NCI-H146 (cell line): ENCODE results near the gene ORAI1.
"Not testable (repeated sequence)": the region's sequence is repeated elsewhere in the genome, so short reads cannot be mapped to it uniquely, and the experiment has no call there.

Source experiments
- DNase-seq: peaks from one replicate; lab custom pipeline; 2025; lab: John Stamatoyannopoulos, UW

ORAI1 gene

DNA sequence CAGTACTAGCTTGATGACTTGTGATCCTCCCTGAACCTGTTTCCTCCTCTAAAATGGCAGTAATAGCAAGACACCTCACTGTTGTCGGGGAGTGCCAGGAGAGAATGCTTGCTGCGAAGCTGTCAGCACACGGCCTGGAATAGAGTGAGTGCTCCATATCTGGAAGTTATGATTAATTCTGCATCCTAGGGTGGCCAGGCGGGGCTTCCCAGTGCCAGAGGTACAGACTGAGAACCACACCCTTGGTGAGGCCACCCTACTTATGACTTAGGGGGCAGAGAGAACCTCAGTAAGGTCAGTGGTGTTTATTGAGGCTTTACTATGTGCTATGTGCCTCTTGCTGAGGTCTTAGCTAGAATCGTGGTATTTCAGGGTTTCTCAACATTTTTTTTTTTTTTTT, 23.0 kb downstream of the ORAI1 start:
- DNase-seq: no peak

DNA sequence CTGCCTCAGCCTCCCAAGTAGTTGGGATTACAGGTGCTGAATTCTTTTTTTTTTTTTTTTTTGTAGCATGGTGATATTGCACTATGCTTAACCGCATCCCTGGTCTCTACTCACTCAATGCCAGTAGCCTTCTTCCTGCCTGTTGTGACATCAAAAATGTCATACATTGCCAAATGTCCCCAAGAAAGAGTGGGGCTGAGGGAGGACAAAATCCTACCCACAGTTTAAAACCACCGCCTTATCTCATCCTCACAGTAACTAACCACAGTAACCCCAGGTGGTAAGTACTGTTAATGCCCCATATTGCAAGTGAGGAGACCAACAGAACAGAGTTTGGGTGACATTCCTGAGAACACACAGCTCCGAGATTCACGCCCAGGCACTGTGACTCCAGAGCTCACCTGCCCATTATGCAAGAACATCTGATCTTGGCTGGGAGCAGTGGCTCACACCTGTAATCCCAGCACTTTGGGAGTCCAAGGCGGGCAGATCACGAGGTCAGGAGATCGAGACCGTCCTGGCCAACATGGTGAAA, 23.6 kb downstream of the ORAI1 start:
- DNase-seq: no peak

DNA sequence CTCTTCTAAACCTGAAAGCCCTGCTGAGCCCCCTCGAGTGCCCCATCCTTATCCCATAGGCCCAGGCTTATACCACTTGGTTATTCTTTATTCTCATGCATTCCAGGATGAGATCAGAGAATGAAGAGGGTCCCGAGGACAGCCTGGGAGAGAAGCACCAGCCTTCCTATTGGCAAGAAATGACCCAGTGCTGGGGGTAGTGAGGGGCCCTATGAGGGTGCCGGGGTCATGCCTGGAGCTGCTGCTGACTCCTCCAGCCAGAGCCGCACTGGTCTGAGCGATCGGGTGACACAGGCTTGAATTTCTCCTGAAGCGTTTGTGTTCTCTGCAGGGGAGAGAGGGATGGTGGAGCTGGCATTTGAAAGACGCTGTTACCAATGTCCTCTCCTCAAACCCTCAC, 25.0 kb downstream of the ORAI1 start:
- no peak for DNase-seq

DNA sequence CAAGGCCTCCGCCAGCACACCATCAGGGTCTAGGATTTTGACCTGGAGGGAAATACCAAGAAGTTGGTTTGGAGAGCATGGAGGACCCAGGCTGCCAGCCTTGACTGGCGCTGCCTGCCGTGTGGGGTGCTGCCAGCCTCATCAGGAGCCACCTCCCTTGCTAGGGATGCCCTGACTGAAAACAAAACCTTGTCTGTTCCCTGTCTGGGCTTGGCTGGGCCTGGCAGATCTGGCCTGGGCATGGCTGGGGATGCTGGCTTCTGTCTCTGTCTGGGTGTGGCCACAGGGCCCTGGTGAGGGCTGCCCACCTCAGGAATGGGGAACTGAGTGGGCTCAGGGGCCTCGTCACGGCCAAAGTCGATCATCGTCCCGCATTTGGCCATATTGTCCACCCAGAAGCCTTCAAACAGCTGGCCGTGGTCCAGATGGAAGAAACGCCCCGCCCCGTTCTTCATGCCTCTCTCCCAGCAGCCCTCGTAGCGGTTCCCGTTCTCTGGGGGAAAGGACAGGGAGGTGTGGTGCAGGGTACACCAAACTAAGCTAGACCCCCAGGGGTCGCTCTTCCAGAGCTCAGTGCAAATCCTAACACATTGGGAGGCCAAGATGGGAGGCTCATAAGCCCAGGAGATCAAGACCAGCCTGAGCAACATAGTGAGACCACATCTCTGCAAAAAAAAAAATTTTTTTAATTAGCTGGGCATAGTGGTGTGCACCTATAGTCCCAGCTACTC, 26.6 kb downstream of the ORAI1 start:
- DNase-seq: no peak

DNA sequence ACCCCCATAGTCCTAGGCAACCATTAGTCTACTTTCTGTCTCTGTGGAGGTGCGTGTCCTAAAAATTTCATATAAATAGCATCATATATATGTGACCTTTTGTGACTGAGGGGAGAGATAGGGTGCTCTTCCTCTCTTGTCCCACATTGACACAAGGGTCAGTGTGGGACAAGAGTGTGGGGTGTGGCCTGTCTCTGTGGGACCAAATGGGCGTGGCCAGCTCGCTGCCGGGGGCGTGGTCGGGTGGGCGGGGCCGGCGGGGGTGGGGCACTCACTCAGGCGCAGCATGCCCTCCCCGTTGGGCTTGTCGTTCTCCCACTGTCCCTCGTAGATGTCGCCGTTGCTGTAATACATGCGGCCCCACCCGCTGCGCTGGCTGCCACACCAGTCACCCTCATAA, 27.7 kb downstream of the ORAI1 start:
- no peak for DNase-seq

DNA sequence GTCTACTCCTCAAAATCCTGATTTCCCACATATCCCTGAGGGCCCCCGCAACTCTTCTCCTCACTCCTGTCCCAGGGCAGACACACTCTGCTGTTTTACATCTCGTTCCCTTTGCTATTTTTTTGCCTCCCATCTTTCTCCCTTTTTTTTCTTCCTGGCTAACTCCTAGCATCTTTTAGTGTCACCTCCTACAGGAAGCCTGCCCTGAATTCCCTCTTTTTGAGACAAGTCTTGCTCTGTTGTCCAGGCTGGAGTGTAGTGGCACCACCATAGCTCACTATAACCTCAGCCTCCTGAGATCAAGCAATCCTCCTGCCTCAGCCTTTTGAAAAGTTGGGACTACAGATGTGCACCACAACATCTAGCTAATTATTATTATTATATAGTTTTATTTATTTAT, 29.8 kb downstream of the ORAI1 start:
- no peak for DNase-seq

DNA sequence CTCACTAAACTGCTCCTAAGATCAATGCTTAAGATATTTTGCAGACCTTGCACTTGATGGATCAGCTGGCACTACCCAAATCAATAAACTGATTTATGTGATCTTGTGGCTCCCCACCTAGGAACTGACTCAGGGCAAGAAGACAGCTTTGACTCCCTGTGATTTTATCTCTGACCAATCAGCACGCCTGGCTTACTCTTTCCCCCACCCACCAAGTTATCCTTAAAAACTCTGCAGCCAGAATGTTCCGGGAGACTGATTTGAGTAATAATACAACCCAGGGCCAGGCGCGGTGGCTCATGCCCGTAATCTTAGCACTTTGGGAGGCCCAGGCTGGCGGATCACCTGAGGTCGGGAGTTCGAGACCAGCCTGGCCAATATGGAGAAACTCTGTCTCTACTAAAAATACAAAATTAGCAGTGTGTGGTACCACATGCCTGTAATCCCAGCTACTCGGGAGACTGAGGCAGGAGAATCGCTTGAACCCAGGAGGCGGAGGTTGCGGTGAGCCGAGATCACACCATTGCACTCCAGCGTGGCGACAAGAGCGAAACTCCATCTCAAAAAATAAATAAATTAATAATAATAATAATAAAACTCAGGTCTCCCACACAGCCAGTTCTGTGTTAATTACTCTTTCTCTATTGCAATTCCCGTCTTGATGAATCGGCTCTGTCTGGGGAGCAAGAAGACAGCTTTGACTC, 31.1 kb downstream of the ORAI1 start:
- no peak for DNase-seq

DNA sequence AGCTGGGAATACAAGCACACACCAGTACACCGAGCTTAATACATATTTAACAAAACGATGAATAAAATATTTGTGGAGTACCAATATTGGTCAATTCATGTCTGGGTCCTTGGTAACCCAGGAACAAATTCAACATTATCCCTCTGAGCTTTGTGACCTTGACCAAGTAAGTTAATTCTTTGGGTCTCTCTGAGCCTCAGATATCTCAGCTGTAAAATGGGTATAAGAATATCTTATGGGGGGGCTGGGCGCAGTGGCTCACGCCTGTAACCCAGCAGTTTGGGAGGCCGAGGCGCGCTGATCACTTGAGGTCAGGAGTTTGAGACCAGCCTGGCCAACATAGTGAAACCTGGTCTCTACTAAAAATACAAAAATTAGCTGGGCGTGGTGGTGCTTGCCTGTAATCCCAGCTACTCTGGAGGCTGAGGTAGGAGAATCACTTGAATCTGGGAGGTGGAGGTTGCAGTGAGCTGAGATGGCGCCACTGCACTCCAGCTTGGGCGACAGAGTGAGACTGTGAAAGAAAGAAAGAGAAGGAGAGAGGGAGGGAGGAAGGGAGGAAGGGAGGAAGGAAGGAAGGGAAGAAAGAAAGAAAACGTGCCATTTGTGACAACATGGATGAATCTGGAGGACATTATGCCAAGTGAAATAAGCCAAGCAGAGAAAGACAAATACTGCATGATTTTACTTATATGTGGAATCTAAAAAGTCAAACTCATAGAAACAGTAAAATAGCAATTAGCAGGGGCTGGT, 35.2 kb downstream of the ORAI1 start:
- not testable (repeated sequence) for DNase-seq

DNA sequence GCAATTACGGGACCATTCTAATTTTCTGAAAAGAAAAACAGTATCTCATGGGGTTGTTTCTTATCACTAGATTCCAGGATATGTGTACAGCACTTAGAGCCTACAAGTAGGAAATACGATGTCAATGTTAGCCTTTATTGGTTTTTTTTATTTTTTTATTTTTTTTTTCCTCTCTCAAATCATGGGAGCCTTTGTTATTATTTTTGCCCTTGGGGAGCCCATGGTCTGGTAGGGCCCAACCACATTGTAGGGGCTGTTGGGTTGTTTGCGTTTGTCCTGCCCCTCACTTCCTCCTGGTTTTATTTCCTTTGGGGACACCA, 37.2 kb downstream of the ORAI1 start:
- DNase-seq: no peak

DNA sequence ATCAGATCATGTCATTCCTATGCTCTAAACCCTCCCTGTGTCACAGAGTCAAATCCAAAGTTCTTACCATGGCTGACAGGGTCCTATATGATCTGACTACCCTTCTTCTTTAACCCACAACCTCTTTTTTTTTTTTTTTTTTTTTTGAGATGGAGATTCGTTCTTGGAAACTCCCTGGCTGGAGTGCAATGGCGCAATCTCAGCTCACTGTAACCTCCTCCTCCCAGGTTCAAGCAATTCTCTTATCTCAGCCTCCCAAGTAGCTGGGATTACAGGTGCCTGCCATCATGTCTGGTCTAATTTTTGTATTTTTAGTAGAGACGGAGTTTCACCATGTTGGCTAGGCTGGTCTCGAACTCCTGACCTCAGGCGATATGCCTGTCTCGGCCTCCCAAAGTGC, 40.5 kb downstream of the ORAI1 start:
- DNase-seq: not testable (repeated sequence)

DNA sequence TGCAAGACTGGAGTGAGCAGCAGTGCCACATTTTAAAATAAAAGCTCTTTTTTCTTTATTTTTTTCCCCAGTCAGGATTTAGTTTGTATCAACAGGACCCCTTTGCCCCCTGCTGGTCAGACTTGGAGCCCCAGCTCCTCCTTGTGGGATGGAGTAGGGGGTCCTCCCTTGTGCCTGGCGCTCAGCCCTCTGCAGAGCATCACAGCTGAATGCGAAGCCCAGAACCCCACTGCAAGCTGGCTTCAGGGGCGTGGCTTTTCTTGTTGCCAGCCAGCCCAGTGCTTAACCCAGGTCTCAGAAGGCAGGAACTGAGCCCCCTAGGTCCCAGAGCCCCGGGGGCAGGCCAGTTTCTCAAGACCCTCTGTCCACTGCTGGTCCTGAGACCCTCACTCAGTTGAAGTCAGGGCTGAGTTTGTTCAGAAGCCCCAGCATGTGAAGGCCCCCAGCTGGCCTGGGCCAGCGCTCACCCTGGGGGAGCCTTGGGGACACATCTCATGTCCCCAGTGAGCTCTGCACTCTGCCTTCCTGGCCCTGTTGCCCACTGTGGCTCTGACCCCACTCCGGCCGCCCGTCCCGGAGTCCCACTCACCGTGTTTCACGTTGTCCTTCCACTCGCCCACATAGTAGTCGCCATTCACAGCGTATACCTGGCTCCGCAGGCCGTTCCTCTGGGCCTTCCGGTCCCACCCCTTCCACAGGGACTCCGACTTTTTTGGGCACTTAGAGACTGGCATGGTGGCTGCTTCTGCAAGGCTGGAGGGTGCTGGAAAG, 42.6 kb downstream of the ORAI1 start:
- DNase-seq: peak; percentile 17

DNA sequence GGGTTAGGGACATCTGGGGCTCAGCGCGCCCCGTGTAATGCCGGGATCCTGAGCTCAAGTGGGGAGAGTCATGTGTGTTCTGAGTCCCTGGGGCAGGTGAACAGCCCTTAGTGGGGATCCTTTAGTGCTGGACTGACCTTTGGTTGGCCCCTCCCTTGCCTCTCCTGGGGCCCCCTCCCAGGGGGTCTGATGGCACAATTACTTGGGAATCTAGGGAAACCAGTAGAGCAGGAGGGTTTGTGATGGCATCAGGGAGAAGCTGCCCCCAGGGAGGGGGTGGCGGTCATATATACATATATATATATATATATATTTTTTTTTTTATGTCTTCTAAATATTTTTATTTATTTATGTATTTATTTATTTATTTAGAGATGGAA, 43.2 kb downstream of the ORAI1 start, which contains the start of gene MORN3:
Gene MORN3, minus strand, starts transcription at position 134 of the 380 bp plus-strand sequence. CDS start 171 bp downstream, outside the sequence.
- no peak for DNase-seq

DNA sequence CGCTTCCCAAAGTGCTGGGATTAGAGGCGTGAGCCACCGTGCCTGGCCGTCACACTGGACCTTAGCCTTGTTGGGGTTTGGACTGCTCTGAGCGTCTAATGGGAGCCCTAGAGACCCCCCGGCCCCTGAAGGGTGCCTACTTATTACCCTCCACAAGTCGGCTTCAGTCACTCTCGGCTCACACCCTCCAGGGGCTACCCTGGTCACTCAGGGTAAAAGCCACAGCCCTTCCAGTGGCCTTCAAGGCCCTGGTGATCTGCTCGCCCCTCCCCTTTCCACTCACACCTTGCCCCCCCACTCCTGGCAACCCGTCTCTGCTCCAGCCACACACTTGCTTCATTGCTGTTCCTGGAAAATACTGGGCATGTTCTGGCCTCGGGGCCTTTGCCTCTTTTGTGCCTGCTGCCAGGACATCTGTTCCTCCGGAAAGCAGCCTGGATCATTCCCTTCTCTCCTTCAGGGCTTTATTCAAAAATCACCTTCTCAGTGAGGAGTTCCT, 46.7 kb downstream of the ORAI1 start:
- peak; percentile 71 for DNase-seq

DNA sequence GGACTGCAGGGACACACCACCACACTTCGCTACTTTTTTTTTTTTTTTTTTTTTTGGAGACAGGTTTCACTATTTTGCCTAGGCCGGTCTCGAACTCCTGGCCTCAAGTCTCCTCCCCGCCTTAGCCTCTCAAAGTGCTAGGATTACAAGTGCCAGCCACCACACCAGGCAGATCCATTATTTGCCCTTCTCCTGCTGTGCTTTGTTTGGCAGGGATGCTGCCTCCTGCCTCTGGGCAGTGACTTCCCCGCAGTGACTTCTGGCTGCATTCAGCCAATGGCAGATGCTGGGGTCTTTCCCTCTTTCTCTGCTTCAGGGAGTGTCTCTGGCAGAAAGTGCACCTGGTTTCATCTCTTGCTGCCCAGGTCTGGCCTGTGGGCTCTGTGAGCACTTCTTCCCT, 49.9 kb downstream of the ORAI1 start:
- peak; percentile 64 for DNase-seq

DNA sequence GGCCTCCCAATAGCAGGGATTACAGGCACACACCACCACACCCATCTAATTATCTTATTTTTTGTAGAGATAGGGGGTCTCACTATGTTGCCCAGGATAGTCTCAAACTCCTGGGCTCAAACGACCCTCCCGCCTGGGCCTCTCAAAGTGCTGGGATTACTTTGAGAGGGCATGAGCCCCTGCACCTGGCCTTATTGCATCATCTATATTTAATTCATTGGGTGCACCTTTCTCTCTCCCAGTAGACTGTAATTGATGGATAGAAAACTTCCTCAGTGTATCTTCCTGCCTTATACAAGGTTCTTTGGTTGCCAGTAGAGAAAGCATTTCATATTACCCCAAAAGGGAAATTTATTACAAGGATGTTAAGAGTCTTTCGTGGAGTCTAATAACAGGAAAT, 52.0 kb downstream of the ORAI1 start:
- peak; percentile 44 for DNase-seq

DNA sequence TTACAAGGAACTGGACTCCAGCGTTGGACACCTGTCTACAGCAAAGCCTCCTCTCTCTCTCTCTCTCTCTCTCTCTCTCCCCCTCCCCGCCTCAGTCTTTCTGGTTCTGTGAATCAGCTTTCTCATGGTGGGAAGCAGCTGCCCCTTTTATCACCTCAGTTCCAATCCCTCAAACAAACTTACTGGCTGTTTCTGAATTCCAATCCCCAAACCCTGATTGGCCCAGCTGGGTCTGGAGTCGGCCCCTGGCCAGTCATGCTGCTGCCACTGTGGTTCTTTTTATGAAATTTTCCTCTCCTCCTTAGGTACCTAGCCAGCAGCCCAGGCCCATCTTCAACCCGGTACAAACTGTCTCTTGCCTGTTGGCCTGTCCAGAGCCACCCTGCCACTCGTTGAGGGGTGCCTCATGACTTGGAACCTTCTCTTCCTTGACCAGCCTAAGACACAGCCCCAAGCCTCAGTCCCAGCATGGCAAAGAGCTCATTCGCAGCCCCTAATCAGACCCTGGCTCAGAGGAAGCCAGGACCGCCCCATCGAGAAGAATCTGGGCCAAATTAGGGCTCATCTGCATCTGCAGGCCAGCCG, 52.5 kb downstream of the ORAI1 start:
- DNase-seq: peak; percentile 44

DNA sequence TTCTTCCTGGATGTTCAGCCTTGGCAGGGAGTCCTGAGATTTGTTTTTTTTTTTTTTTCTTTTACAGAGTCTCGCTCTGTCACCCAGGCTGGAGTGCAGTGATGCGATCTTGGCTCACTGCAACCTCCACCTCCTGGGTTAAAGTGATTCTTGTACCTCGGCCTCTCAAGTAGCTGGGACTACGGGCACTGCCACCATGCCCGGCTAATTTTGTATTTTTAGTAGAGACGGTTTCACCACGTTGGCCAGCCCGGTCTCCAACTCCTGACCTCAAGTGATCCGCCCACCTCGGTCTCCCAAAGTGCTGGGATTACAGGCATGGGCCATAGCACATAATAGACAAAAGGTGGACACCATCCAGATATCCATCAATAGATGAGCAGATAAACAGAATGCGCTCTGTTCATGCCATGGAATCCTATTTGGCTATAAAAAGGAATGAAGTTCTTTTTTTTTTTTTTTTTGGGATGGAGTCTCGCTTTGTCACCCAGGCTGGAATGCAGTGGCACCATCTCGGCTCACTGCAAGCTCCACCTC, 53.4 kb downstream of the ORAI1 start:
- DNase-seq: not testable (repeated sequence)

DNA sequence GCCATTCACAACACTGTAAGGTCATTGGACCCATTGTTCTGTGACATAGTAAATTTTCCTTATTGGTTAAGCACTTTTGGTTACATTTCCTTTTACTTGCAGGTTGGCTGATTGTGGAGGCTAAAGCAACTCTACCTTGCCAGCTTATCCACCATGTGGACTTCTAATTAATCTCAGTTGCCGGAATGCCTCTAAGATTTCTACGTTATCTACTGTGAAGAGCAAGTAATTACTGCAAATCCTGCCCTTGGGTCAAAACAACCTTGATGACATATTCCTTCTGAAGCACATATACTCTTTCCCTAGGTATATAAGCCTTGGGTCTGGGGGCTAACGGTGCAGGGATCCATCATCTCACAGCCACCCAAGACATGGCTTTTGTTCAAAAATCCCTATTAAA, 62.6 kb downstream of the ORAI1 start:
- DNase-seq: no peak

DNA sequence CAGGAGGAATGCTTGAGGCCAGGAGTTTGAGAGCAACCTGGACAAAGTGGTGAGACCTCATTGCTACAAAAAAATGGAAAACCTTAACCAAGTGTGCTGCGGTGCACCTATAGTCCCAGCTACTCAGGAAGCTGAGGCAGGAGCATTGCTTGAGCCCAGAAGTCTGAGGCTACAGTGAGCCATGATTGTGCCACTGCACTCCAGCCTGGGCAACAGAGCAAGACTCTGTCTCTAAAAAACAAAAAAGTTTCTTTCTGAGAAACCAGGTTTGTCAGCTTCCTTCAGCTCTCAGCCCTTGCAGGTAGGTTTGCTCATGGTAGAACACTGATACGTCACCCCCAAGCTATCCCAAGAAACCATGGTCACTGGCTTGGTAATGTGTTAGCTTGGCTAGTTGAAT, 63.1 kb downstream of the ORAI1 start:
- DNase-seq: no peak
